Kidney (tissue), 14 donors: ENCODE results near the gene RPTOR. TPM values are rescaled to one million over a fixed set of nuclear protein-coding genes. Genes with fewer than 3 reads are reported as not detected.

Source experiments
- DNase-seq, 5 donors: peaks; one replicate each; pipeline ENCODE4 v3.0.0-alpha.2; 2013 to 2020
- FAIRE-seq: peaks from 2 replicates; lab custom pipeline; 2012; peaks lifted over from hg19 to GRCh38; lab: Jason Lieb, UNC
- H3K27ac ChIP-seq, 2 donors: one replicate each; pipeline ENCODE4 v1.7.0; 2013; ENCODE audit warnings: low read depth in 2 of 2, low read length in 2 of 2, inconsistent platforms in 1 of 2
- H3K27me3 ChIP-seq: one replicate; pipeline ENCODE4 v1.7.1; 2013; ENCODE audit warnings: low read length, inconsistent platforms; ENCODE audit not compliant: control insufficient read depth, insufficient read depth
- H3K36me3 ChIP-seq, 3 donors: one replicate each; pipeline versions ENCODE4 v1.7.0 to v1.7.1; 2013; ENCODE audit warnings: low read length in 3 of 3, control low read depth in 1 of 3, inconsistent platforms in 1 of 3; ENCODE audit not compliant: insufficient read depth in 3 of 3, control insufficient read depth in 2 of 3
- H3K4me1 ChIP-seq, 3 donors: one replicate each; pipeline versions ENCODE4 v1.7.0 to v1.7.1; 2013; ENCODE audit warnings: low read length in 3 of 3, inconsistent platforms in 1 of 3, low read depth in 1 of 3; ENCODE audit not compliant: control insufficient read depth in 2 of 3, insufficient read depth in 2 of 3
- H3K4me3 ChIP-seq, 3 donors: one replicate each; pipeline versions ENCODE4 v1.7.0 to v1.8.1; 2013; ENCODE audit warnings: low read length in 3 of 3, control low read depth in 1 of 3, inconsistent platforms in 1 of 3
- H3K9ac ChIP-seq, 3 donors: one replicate each; pipeline versions ENCODE4 v1.7.0 to v1.7.1; 2013; ENCODE audit warnings: low read length in 3 of 3, control low read depth in 1 of 3, inconsistent platforms in 1 of 3
- H3K9me3 ChIP-seq, 3 donors: one replicate each; pipeline versions ENCODE4 v1.7.0 to v1.7.1; 2013; ENCODE audit warnings: low read length in 3 of 3, control low read depth in 1 of 3, inconsistent platforms in 1 of 3; ENCODE audit not compliant: control insufficient read depth in 2 of 3, insufficient read depth in 1 of 3
- intact Hi-C: fragments of 100-400 bp; cut with DNase I; formaldehyde crosslinking; loops from one replicate; pipeline ENCODE4 v1.11.1; 2022
- polyA plus RNA-seq: library from polyadenylated mRNA; stranded (reverse); fragments of 350-450 nt; fragmentation: Illumina TruSeq; extraction: RNeasy Lipid Tissue Mini Kit (QIAGEN cat#74804); gene quantifications from one replicate; pipeline ENCODE4 v1.2.3, GENCODE V29; 2014; ENCODE audit warnings: low read depth, low replicate concordance; ENCODE audit not compliant: insufficient read depth
- total RNA-seq: library from RNA; stranded (reverse); fragmentation: NEBNext Ultra II Directional; extraction: Animal tissue kit (Norgen Biotek cat#: 25700); gene quantifications from one replicate; pipeline ENCODE4 v1.2.1, GENCODE V29; 2021
- TF ChIP-seq, protein P1 (sequence below): IDR thresholded peaks from 3 replicates; pipeline ENCODE4 v1.5.1; 2012; ENCODE audit warnings: mild to moderate bottlenecking, moderate library complexity, borderline replicate concordance; ENCODE audit not compliant: insufficient read depth; ENCODE audit errors: extremely low read depth
- donor health status: control.
- donor health status: control.
- donor health status: control.
- donor health status: control.
- donor health status: control.
- donor health status: DM: yes; HTN: yes; CAD: no.
- donor health status: Normal renal cell carcinoma (clear cell type).

Gene RPTOR
- total and polyA plus RNA-seq, 2 donors from 2014 or later: 5.5 to 37.6 TPM

- H3K4me3 ChIP-seq: no peak overlapping the region
- H3K9ac ChIP-seq: no peak overlapping the region
- no peak for FAIRE-seq
- H3K9me3 ChIP-seq: no peaks in the 10 kb centered on the region
- intact Hi-C loops: no loop called here
- no peaks in the 10 kb centered on the region for H3K27me3 ChIP-seq
- H3K27ac ChIP-seq: no peak overlapping the region
- TF ChIP-seq, protein P1, sequence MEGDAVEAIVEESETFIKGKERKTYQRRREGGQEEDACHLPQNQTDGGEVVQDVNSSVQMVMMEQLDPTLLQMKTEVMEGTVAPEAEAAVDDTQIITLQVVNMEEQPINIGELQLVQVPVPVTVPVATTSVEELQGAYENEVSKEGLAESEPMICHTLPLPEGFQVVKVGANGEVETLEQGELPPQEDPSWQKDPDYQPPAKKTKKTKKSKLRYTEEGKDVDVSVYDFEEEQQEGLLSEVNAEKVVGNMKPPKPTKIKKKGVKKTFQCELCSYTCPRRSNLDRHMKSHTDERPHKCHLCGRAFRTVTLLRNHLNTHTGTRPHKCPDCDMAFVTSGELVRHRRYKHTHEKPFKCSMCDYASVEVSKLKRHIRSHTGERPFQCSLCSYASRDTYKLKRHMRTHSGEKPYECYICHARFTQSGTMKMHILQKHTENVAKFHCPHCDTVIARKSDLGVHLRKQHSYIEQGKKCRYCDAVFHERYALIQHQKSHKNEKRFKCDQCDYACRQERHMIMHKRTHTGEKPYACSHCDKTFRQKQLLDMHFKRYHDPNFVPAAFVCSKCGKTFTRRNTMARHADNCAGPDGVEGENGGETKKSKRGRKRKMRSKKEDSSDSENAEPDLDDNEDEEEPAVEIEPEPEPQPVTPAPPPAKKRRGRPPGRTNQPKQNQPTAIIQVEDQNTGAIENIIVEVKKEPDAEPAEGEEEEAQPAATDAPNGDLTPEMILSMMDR: no peak
- no peaks in the 10 kb centered on the region for H3K36me3 ChIP-seq
- no peaks in the 10 kb centered on the region for H3K4me1 ChIP-seq
- DNase-seq: no peak
Measured at GRCh38 chr17:80612997-80613731, 68.5 kb downstream of the RPTOR start.

GRCh38 chr17:80613732-80614071 lies 69.1 kb downstream of the RPTOR start:
- DNase-seq: no peak
- intact Hi-C loops: no loop called here
- TF ChIP-seq, protein P1: no peak
- Histone ChIP-seq H3K36me3 (no peaks in the 10 kb centered on the region), H3K27me3 (no peaks in the 10 kb centered on the region), H3K9me3 (no peaks in the 10 kb centered on the region), H3K4me1 (no peaks in the 10 kb centered on the region), H3K4me3 (no peak overlapping the region), H3K9ac (no peak overlapping the region), H3K27ac (no peak overlapping the region)
- FAIRE-seq: no peak

DNA sequence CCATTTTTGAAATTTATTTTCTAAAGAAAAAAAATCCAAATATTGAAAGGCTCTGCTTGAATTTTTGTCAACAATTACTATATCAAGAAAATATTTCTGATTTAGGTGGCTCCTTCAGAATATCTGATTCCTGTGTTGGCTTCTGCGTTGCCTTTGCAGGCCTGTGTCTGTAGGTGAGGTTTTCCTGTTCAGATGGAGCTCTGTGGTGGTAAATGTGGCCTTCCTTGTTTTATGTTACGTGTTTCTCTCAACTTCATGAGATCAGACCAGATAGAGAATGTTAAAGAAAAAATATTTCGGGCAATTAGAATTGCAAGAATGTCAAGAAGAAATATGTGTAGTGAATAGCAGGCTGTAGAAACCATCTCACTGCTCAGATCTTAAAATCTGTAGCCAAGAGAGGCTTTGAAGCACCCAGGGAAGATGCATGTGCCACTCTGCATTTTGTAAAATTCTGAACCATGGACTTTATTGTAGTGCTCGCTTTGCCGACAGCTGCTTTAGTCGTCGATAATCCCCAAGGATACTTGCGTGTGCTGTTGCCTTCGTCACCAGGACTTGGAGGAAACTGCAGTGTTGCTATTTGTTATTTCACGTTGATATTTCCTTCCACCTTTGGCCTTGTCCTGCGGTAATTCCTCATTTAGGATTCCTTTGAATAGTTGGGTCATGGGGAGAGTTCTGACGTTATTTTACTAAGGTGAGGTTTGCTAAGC lies 69.9 kb downstream of the RPTOR start:
- DNase-seq (no peak), FAIRE-seq (no peak)
- TF ChIP-seq, protein P1: no peak
- Histone ChIP-seq H3K27me3 (no peaks in the 10 kb centered on the region), H3K36me3 (no peaks in the 10 kb centered on the region), H3K4me3 (no peak overlapping the region), H3K4me1 (no peaks in the 10 kb centered on the region), H3K9me3 (no peaks in the 10 kb centered on the region), H3K27ac (no peak overlapping the region), H3K9ac (no peak overlapping the region)
- intact Hi-C loops: no loop called here
